ENCODE data around the gene COL5A1.

The COL5A1 gene

DNA sequence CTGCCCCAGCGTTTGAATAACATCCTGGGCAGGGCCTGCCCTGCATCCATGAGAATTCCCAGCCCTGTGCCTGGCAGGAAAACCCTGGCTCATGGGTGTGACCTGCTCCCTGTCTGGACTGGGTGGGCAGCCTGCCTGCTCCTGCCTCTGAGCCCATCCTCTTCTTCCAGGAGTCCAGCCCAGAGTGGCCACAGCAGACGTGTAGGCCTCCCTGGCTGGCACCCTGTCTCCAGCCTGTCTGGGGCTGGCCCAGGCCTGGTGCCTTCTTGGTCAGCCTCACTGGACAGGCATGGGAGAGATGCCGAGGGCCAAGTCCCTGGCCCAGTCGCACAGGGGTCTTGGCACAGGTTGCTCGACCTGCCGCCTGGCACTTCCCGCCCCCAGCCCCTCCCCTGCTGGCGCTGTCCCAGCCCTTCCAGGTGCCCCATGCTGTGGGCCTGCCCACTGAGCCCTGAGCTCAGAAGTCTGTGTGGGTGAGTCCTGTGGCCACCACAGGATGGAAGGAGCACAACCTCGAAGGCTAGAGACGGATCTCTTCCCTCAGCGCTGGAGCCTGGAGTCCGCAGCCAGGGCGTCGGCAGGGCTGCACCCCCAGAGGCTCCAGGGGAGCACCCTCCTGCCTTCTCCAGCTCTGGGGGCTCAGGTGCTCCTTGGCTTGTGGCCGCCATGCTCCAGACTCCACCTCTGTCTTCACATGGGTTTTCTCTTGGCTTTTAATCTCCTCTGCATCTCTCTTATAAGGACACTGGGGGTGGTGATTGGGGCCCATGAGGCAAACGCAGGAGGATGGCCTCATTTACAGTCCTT lies 11.8 kb upstream of the COL5A1 start:
- H3K9ac ChIP-seq (ENCODE audit: low read depth, low read length), result no peak overlapping the region
- H3K9me3 ChIP-seq (replicated peaks; ENCODE audit: low read length), result no peaks in the 10 kb centered on the region
- H3K4me3 ChIP-seq (ENCODE audit: low read length), result no peak overlapping the region
- no peak overlapping the region for H3K4me2 ChIP-seq (ENCODE audit: low read length)
- H3K36me3 ChIP-seq (ENCODE audit: insufficient read depth, low read length), result no peaks in the 10 kb centered on the region
- peaks cover 17% of the 10 kb centered on the region for H3K4me1 ChIP-seq (ENCODE audit: control insufficient read depth, insufficient read depth, low read length)
- peaks cover 4% of the 10 kb centered on the region for H3K27me3 ChIP-seq (ENCODE audit: control insufficient read depth, insufficient read depth, low read length)

DNA sequence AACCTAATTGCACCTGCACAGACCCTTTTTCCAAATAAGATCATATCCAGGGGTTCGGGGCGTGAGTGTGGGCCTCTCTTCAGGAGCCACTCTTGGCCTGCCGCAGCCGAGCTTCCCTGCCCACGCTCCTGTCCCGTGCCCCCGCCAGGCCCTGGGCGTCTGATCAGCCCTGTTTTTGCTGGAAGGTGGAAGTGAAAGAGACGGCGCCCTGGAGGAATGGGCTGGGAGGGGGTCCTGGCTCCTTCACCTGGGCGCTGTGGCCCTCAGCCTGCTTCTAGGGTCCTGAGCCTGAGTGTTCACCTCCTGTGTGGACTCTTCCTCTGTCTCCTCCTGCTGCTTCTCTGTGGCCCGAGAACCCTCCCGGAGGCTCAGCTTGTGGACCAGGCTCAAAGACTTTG lies 11.2 kb upstream of the COL5A1 start:
- Histone ChIP-seq H3K36me3 (ENCODE audit: insufficient read depth, low read length) (no peaks in the 10 kb centered on the region), H3K9ac (ENCODE audit: low read depth, low read length) (no peak overlapping the region), H3K27me3 (ENCODE audit: control insufficient read depth, insufficient read depth, low read length) (peaks cover 5% of the 10 kb centered on the region), H3K4me1 (ENCODE audit: control insufficient read depth, insufficient read depth, low read length) (peaks cover 11% of the 10 kb centered on the region), H3K9me3 (replicated peaks; ENCODE audit: low read length) (no peaks in the 10 kb centered on the region), H3K4me2 (ENCODE audit: low read length) (no peak overlapping the region), H3K4me3 (ENCODE audit: low read length) (no peak overlapping the region)

DNA sequence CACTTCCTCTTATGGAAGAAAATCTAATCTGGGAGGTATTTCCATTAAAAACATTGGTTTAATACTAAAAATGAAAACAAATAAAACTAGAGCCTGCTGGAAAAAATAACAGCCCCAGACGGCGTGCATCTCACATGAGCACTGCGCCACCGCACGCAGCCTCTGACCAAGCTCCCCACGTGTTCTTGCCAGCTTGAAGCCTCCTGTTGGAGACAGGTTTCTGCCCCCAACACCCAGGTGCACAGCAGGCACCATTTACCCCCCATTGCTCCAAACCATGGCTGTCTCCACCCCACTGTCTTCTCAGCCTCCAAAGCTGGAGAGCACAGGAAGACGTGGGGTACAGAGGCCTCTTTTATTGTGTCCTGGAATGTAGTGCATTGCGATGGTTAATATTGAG lies 10.7 kb upstream of the COL5A1 start:
- Histone ChIP-seq H3K4me3 (ENCODE audit: low read length) (no peak overlapping the region), H3K4me2 (ENCODE audit: low read length) (no peak overlapping the region)

DNA sequence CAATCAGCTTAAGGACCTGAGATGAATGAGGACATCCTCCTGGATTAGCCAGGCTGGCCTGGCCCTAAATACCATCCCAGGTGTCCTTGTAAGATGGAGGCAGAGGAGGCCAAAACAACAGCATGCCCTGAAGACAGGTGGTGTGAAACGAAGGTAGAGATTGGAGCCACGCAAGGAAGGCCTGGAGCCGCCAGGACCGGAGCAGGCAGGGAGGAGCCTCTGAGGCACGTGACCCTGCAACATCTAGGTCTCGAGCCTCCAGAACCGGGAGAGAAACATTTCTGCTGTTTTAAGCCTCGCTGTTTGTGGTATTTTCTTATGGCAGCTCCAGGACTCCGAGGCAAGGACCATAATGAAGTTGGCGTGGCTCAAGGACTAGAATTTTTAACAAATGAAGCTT lies 9.7 kb upstream of the COL5A1 start:
- no peak overlapping the region for H3K4me2 ChIP-seq (ENCODE audit: low read length)
- no peaks in the 10 kb centered on the region for H3K9me3 ChIP-seq (replicated peaks; ENCODE audit: low read length)
- no peaks in the 10 kb centered on the region for H3K4me1 ChIP-seq (ENCODE audit: control insufficient read depth, insufficient read depth, low read length)
- no peaks in the 10 kb centered on the region for H3K36me3 ChIP-seq (ENCODE audit: insufficient read depth, low read length)
- no peak overlapping the region for H3K9ac ChIP-seq (ENCODE audit: low read depth, low read length)
- H3K27me3 ChIP-seq (ENCODE audit: control insufficient read depth, insufficient read depth, low read length), result peaks cover 5% of the 10 kb centered on the region
- no peak overlapping the region for H3K4me3 ChIP-seq (ENCODE audit: low read length)

More for the DNA sequence above, 10.7 kb upstream of the COL5A1 start:
- H3K9me3 ChIP-seq (replicated peaks; ENCODE audit: low read length), result no peaks in the 10 kb centered on the region
- H3K9ac ChIP-seq (ENCODE audit: low read depth, low read length), result no peak overlapping the region
- H3K4me1 ChIP-seq (ENCODE audit: control insufficient read depth, insufficient read depth, low read length), result peaks cover 6% of the 10 kb centered on the region
- H3K36me3 ChIP-seq (ENCODE audit: insufficient read depth, low read length), result no peaks in the 10 kb centered on the region
- H3K27me3 ChIP-seq (ENCODE audit: control insufficient read depth, insufficient read depth, low read length), result peaks cover 5% of the 10 kb centered on the region

DNA sequence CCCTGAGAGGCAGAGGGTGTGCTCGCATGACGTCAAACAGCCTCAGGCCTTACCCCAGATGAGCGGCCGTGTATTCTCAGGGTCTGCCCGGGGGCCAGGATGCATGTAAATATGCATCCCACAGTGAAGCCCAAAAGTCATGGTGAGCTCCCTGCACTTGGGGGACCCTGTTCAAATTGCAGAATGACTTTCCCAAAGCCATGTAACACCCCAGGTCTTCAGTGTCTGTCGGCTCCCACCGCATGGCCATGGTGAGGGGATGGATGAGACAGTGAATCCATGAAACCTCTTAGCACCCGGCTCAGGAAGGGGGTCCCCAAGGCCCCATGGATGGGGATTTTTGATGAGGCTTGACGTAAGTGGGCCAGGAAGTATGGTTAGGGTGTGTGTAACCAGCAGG lies 9.3 kb upstream of the COL5A1 start:
- Histone ChIP-seq H3K4me3 (ENCODE audit: low read length) (no peak overlapping the region), H3K4me1 (ENCODE audit: control insufficient read depth, insufficient read depth, low read length) (no peaks in the 10 kb centered on the region), H3K27me3 (ENCODE audit: control insufficient read depth, insufficient read depth, low read length) (peaks cover 5% of the 10 kb centered on the region), H3K36me3 (ENCODE audit: insufficient read depth, low read length) (no peaks in the 10 kb centered on the region), H3K9ac (ENCODE audit: low read depth, low read length) (no peak overlapping the region), H3K9me3 (replicated peaks; ENCODE audit: low read length) (no peaks in the 10 kb centered on the region), H3K4me2 (ENCODE audit: low read length) (no peak overlapping the region)

DNA sequence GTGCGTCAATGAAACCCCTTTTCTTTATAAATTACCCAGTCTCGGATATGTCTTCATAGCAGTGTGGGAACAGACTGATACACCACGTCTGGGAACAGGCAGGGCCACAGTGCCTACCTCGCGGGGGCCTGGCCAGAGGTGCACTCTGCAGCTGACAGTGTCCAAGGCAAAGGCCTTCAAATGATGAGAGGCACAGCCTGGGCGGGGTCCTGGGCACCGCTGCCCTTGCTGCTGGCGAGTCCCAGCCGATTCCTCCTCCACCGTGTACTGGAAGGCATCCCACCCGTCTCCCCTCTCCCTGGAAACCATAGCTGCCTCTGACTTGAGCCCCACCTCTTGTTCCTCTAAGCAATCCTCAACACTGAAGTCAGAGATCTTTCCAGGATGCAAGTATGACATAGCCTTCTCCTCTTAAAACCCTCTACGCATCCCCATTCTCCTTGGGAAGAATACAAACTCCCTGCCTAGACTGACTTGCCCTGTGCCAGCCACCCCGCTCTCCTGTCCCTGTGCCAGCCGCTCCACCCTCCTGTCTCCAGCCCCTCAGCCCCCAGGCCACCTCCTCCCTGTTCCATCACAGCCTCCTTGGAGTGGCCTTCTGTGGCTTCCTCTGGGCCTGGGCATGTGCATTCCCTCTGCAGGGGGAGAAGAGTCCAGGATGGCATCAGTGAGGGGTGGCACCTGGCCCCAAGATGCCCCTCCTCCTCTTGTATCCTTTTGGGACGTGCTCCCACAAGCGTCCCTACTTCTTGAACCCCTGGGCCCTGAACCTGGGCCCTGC lies 8.1 kb upstream of the COL5A1 start:
- Histone ChIP-seq H3K4me2 (ENCODE audit: low read length) (no peak overlapping the region), H3K9me3 (replicated peaks; ENCODE audit: low read length) (no peaks in the 10 kb centered on the region), H3K36me3 (ENCODE audit: insufficient read depth, low read length) (no peaks in the 10 kb centered on the region), H3K27me3 (ENCODE audit: control insufficient read depth, insufficient read depth, low read length) (peaks cover 5% of the 10 kb centered on the region), H3K9ac (ENCODE audit: low read depth, low read length) (no peak overlapping the region), H3K4me1 (ENCODE audit: control insufficient read depth, insufficient read depth, low read length) (no peaks in the 10 kb centered on the region), H3K4me3 (ENCODE audit: low read length) (no peak overlapping the region)

DNA sequence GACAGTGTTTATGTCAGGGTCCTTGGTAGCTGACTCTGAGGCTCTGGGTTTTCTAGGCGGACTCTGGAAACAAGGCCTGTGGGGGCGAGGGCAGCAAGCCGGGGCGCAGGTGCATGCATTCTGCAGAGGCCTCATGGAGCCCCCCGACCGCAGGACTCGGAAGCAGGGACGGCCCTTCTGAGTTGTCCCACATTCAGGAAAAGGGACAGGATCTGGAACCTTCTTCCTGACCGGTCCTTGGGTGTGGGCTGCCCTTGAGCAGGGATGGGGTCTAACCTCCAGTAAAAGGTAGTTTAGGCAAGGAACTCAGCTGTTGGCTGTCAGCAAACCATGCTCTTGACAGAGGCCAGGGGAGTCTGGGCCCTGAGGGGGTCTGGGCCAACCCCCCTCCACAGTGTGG lies 7.4 kb upstream of the COL5A1 start:
- Histone ChIP-seq H3K27me3 (ENCODE audit: control insufficient read depth, insufficient read depth, low read length) (peaks cover 5% of the 10 kb centered on the region), H3K9ac (ENCODE audit: low read depth, low read length) (no peak overlapping the region), H3K4me3 (ENCODE audit: low read length) (no peak overlapping the region), H3K9me3 (replicated peaks; ENCODE audit: low read length) (no peaks in the 10 kb centered on the region), H3K36me3 (ENCODE audit: insufficient read depth, low read length) (no peaks in the 10 kb centered on the region), H3K4me2 (ENCODE audit: low read length) (no peak overlapping the region), H3K4me1 (ENCODE audit: control insufficient read depth, insufficient read depth, low read length) (no peaks in the 10 kb centered on the region)

DNA sequence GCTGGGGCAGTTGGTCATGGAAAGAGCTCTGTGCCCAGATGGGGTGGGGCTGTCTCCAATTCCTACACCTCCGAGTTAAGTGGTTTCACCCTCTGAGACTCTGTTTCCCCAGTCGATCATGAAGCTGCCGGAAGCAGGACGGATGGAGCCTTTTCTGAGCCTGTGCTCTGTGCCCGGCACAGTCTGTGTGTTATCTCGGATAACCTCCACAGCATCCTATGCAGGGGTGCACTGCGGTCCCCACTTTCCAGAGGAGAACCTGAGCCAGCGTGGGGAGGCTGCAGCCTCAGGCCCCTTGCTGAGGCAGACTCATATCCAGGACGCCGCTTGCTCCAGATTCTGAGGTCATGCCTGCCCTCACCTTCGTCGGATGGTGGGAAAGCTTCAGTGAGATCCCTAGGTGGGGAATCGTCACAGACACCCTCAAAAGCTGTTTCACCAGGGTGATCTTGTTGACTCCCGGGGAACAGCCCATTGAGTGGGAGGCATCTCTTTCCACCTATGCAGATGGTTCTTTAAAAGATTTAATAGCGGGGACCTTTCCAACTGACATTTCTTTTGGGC lies 6.9 kb upstream of the COL5A1 start:
- no peak overlapping the region for H3K9ac ChIP-seq (ENCODE audit: low read depth, low read length)
- H3K27me3 ChIP-seq (ENCODE audit: control insufficient read depth, insufficient read depth, low read length), result peaks cover 5% of the 10 kb centered on the region
- no peak overlapping the region for H3K4me3 ChIP-seq (ENCODE audit: low read length)
- no peaks in the 10 kb centered on the region for H3K36me3 ChIP-seq (ENCODE audit: insufficient read depth, low read length)
- H3K4me1 ChIP-seq (ENCODE audit: control insufficient read depth, insufficient read depth, low read length), result no peaks in the 10 kb centered on the region
- H3K4me2 ChIP-seq (ENCODE audit: low read length), result no peak overlapping the region
- no peaks in the 10 kb centered on the region for H3K9me3 ChIP-seq (replicated peaks; ENCODE audit: low read length)

DNA sequence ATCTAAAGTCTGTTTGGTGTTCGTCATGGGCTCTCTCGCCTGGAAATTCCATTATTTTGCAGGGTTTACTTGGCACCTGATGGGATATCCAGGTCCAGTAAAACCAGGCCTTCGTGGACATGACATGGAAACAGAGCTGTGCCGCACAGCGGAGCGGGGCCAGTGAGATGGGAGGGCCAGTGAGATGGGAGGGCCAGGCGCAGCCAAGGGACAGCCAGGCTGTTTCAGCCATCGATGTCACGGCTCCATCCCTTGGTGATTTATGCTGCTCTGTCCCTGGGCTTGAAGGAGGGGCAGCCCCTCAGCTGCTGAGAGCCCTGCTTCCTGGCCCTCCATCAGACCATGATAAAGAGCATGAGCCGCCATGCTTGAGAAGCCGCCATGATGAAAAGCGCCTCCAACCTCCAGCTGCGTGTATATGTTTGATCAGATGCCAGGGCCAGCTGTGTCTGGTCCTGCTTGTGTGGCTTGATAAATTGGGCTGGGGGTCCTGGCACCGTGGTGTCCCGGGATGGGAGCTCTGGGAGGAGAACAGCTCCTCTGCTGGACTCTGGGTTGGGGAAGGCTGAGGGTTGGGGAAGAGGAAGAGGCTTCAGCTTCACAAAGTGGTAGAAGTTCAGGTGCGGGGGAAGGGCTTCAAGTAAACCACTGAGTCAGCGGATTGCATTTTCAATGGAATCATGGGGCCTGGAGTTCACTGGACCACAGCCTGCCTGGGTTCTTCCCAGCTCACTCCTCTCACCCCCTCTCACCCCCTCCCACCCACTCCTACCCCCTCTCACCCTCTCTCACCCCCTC lies 6.1 kb upstream of the COL5A1 start:
- Histone ChIP-seq H3K4me2 (ENCODE audit: low read length) (no peak overlapping the region), H3K4me1 (ENCODE audit: control insufficient read depth, insufficient read depth, low read length) (peaks cover 4% of the 10 kb centered on the region), H3K4me3 (ENCODE audit: low read length) (no peak overlapping the region), H3K27me3 (ENCODE audit: control insufficient read depth, insufficient read depth, low read length) (peaks cover 5% of the 10 kb centered on the region), H3K9ac (ENCODE audit: low read depth, low read length) (no peak overlapping the region), H3K36me3 (ENCODE audit: insufficient read depth, low read length) (no peaks in the 10 kb centered on the region), H3K9me3 (replicated peaks; ENCODE audit: low read length) (no peaks in the 10 kb centered on the region)

DNA sequence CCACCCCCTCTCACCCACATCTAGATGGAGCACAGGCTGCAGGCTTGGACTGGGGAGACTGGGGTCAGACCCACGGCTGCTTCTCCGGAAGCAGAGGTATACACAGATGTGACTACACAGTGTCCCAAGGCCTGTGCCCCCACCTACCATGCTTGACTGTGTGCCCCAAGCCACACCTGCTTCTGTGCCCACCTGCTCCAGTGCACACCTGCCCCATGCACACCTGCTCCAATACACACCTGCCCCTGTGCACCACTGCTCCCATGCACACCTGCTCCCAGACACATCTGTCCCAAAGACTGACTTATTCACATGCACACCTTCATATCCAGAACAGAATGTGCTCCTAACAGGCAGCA lies 5.5 kb upstream of the COL5A1 start:
- H3K4me1 ChIP-seq (ENCODE audit: control insufficient read depth, insufficient read depth, low read length), result peaks cover 9% of the 10 kb centered on the region
- no peaks in the 10 kb centered on the region for H3K9me3 ChIP-seq (replicated peaks; ENCODE audit: low read length)
- no peak overlapping the region for H3K4me2 ChIP-seq (ENCODE audit: low read length)
- H3K27me3 ChIP-seq (ENCODE audit: control insufficient read depth, insufficient read depth, low read length), result peaks cover 5% of the 10 kb centered on the region
- no peaks in the 10 kb centered on the region for H3K36me3 ChIP-seq (ENCODE audit: insufficient read depth, low read length)
- no peak overlapping the region for H3K4me3 ChIP-seq (ENCODE audit: low read length)
- H3K9ac ChIP-seq (ENCODE audit: low read depth, low read length), result no peak overlapping the region

DNA sequence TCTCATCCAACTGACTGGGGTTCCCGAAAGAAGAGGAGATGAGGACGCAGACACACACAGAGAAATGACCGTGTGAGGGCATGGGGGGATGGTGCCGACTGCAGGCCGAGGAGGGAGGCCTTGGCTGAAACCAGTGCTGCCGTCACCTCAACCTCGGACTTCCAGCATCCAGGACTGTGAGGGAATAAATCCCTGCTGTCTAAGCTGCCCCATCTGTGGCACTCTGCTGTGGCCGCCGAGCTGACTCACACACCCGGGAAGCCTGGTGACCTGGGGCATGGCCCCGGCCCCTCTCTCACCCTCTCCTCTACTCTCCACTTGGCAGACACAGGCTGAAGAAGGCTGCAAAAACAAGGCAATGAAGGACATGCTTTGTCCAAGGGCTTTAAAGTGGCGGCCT lies 4.4 kb upstream of the COL5A1 start:
- Histone ChIP-seq H3K9ac (ENCODE audit: low read depth, low read length) (no peak overlapping the region), H3K36me3 (ENCODE audit: insufficient read depth, low read length) (no peaks in the 10 kb centered on the region), H3K9me3 (replicated peaks; ENCODE audit: low read length) (no peaks in the 10 kb centered on the region), H3K27me3 (ENCODE audit: control insufficient read depth, insufficient read depth, low read length) (peaks cover 5% of the 10 kb centered on the region), H3K4me2 (ENCODE audit: low read length) (no peak overlapping the region), H3K4me1 (ENCODE audit: control insufficient read depth, insufficient read depth, low read length) (peaks cover 12% of the 10 kb centered on the region), H3K4me3 (ENCODE audit: low read length) (no peak overlapping the region)

Measured in skeletal muscle satellite cell (primary cell).